Stimulated activated CD8-positive, alpha-beta memory T cell treated with anti-CD3 and anti-CD28 coated beads, Interleukin-15, amount 100 ng/mL, for 48 hours (primary cell): ENCODE measurements around the gene UPF1.

Experiments
- DNase-seq, 2 donors: peaks; one replicate each; pipeline ENCODE4 v3.0.0-alpha.2; 2020; ENCODE audit warnings: low read depth in 2 of 2

UPF1 gene

DNA sequence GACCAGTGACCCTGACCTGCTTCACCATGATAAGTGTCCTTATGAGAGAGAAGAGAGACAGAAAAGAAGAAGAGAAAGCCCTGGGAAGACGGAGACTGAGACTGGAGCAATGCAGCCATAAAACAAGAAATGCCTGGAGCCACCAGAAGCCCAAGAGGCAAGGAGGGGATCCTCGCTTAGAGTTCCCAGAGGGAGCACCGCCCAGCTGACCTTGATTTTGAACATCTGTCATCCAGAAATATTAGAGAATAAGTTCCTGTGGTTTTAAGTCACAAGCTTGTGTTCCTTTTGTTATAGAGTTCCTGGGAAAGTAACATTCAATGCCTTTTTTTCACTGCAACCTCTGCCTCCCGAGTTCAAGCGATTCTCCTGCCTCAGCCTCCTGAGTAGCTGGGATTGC, 44.0 kb downstream of the UPF1 start:
- DNase-seq: no peak

DNA sequence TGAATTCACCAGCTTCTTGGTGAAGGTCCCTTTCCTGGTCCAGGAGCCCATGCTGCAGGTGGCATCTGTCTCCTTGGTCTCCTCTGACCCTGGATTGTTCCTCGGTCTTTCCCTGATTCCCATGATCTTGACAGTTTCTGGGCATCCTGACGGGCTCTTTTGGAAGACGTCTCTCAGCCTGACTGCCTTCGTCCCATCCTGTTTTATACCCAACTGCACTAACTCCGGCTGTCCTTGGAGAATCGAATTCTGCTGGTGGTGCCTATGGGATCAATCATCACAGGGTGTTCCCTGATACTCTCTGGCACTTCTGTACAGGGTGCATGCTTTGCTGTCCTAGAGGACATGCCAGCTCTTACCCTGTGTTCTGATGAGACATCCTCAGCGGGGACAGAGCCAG, 45.1 kb downstream of the UPF1 start:
- no peak for DNase-seq

DNA sequence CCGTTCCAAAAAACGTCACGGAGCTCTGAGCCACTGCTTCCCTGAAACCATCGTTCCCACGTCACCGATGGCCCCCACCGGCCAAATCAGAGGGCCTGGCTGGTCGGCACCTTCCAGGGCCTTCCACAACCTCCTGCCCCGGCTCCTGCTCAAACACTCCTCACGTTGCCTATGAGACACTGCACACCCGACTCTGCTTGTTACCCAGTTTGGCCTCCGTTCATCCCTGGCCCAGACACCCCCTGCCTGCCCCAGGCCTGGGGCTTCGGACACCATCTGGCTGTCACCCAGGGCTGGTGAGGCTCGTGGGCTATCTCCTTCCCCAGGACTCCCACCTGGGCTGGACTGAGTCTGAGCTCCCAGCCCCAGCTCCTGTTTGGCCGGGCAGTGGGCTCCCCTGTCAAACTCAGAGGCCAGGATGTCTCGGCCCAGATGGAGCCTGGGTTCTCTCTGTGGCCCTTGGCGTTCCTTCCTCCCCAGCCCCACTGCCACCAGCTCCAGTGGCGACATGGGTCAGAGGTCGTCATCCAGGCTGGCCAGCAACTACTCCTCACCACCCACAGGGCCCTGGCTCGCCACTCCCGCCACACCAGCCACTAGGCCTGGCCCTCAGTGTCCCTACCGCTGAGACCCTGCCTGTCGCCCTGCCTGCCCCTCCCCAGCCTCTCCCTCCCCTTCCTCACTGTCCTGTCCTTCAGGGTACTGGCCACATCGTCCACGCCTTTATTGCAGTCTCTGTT, 46.5 kb downstream of the UPF1 start:
- no peak for DNase-seq

DNA sequence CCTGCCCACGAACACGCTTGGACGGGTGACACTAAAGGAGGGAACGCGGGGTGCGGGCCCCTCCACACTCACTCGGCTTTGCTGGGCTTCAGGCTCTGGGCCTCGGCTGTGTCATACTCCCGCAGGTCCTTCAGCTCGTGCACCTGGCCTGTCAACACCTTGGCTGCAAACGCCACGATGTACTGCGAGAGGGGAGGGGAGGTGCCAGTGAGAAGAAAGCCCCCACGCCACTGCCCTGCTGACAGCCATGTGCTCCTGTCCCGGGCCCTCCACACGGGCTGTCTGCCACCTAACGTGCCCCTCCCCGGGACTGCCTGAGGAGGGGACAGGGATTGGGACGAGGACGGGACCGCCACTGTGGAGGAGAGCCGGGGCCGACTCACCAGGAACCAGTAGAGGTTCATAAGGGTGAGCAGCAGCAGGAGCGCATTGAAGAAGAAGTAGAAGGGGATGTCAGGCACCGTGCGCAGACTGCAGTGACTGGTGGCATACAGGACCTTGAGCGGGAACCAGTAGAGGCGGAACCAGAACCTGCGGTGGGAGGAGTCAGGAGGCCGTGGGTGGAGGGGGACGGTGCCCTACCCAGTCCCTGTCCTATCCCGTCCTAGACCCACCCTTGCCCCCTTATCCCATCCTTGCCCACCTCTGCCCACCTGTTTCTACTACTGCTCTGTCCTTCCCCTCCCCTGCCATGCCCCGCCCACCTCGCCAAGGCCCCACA, 47.3 kb downstream of the UPF1 start:
- DNase-seq: no peak

DNA sequence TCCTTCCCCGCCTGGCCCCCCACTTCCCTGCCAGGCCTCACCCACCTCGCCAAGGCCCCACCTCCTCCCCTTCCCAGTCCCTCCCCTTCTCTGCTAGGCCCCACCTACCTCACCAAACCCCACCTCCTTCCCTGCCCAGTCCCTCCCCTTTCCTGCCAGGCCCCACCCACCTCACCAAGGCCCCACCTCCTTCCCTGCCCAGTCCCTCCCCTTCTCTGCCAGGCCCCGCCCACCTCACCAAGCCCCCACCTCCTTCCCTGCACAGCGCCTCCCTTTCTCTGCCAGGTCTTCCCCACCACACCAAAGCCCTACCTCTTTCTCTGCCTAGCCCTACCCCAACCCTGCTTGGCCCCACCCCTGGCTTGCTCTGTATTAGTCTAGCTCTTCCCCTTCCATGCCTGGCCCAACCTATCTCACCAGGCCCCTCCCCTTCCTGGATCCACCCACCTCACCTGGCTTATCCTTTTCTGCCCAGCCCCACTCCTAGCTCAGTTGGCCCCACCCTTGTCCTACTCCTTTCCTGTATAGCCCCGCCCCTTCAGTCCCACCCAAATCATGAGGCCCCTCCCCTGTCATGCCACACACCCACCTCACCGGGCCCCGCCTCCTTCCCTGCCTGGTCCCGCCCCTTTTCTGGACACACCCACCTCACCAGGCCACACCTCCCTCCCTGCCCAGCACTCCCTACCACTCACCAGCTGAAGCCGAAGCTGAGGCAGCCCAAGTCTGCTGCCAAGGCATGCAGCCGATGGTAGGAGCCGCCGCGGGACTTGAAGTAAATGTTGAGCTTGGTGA, 48.0 kb downstream of the UPF1 start:
- peak in 1 of 2 donors; percentile 26 for DNase-seq

DNA sequence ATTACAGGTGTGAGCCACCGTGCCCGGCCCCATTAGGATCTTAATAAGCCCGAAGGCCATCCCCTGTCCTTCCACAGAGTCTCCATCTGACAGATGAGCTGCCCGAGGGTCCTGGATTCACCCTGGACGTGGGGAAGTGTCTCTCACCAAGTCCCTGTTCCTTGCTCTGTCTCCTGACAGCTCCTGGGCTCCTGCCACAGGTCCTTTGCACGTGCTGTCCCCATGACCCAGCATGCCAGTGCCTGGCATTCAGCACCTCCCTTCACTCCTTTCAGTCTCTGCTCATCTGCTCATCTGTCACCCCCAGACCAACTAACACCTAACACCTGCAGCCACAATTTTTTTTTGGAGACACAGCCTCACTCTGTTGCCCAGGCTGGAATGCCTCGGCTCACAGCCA, 49.7 kb downstream of the UPF1 start:
- no peak for DNase-seq

DNA sequence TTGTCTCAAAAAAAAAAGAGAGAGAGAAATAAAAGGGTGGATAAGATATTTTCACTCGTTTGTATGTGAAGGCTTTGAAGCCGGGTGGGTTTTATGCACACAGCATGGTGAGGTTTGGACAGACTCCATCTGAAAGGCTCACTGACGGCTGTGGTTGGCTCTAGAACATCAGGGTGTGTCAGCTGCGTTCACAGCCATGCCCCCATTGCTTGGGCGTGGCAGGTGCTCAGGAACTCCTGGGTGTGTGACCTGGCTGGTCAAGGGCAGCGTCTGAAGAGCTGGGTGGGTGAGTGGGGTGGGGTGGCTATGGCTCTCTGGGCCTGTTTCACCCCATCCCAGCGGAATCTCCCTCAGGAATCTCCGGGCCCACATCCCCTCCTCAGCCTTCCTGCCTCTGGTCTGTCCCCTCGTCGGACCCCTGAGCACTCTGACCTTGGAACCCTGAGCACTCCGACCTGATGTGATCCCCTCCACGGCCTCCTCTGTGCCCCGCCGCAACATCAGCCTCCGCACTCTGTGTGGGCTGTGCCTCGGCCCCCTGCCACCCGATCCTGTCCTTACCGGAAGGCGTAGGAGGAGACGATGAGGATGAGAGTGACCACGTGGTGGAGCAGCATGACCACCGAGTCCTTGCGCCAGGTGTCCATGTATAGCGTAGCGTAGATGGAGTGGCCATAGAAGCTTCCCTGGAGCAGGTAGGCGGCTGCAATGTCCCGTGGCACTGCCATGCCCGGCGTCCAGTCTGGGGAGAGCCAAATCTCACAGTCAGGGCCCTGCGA, 52.0 kb downstream of the UPF1 start:
- no peak for DNase-seq

DNA sequence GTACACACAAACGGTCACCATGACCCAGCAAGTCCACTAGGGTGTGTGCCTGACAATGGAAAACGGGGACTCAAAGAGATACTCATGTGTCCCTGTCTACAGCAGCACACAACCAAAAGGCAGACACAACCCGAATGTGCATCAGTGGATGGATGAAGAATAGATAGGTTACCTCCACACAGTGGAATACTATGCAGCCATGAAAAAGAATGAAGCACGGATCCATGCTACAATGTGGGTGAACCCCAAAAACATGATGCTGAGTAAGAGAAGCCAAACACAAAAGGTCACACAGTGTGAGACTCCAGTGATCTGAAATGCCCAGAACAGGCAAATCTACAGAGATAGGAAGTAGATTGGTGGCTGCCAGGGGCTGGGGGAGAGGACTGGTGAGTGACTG, 55.2 kb downstream of the UPF1 start:
- no peak for DNase-seq

DNA sequence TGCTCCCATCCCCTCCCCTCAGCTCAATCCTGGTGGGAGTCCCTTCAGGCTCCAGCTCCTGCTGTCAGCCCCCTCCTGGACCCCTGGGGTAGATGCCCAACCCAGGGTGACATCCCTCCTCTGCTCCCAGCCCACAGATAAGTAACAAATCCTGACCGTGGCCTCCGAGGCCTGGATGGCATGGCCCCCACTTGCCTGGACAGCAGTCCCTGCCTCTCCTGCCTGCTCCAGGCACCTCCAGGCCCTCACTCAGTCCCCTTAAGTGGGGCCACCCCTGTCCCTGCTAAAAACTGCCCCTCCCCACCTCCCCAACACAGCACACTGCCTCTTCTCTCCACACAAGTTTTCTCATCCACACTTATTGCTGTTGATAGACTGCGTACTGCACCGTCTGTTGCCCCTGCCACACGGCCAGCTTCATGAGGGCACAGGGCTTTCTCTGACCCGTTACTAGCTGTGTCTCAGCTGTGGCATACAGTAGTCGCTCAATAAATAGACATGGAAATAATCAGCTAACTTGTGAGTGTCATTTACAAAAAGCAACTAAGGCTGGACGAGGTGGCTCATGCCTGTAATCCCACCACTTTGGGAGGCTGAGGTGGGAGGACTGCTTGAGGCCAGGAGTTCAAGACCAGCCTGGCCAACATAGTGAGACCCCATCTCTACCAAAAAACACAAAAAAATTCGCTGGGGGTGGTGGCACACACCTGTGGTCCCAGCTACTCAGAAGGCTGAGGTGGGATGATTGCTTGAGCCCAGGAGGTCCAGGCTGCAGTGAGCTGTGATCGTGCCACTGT, 58.4 kb downstream of the UPF1 start:
- DNase-seq: no peak

DNA sequence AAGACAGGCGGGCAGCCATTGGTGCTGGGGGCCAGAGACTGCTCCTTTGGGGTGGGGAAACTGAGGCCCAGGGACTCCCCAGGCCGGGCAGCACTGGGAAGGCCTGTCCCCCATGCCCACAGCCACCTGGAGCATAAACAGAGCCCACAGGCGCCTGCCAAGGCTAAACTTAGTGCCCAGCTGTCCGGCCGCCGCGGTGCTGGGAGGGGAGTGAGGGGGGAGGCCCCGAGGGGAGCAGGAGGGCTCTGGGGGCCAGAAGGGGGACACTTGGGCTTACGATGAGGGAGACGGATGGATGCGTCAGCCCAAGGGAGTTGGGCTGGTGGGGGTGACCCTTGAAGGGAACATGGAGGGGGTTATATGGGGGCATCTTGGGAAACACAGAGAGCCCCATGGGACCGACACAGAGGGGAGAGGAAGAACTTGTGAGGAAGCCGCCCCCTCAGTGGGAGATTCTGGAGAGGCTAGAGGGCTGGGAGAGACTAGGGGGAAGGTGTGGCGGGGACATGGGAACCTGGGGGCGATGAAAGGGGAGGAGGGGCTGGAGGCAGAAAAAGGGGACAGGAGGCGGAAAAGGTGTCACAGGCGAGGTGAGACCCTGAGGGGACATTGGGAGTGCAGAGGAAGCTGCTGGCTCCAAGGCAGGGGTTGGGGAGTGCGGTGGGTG, 62.0 kb downstream of the UPF1 start:
- DNase-seq: no peak

DNA sequence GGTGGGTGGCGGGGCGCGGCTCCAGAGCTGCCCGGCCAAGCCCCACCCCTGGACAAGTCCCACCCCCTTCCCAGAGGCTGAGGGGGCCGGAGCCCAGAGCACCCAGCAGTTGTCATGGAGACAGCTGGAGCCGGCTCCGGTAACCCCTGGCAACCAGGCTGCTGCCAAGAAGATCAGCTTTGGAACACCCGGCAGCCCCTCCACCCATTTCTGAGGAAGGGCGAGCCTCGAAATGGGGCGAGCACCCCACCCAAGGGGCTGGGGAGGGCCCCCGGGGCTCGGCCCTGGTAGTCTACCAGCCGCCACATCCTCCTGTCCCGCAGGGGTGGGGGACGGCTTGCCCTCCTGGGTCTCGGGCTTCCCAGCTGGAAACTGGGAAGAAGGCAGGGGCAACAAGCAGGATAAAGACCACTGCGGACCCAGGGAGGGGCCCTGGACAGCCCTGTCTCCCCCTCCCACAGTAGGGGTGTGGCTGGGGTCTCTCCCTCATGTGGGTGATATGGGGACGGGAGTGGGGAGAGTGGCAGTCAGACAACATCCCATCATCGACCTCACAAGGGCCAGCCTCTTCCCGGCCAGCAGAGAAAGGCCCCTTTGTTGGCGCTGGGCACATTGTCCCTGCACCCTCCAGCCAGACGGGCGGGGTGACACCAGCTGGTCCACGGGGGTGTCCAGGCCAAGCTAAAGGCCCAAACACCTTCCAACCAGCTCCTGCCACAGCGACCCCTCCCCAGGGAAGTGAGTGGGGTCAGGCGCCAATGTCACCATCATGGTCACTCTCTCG, 62.7 kb downstream of the UPF1 start:
- no peak for DNase-seq

DNA sequence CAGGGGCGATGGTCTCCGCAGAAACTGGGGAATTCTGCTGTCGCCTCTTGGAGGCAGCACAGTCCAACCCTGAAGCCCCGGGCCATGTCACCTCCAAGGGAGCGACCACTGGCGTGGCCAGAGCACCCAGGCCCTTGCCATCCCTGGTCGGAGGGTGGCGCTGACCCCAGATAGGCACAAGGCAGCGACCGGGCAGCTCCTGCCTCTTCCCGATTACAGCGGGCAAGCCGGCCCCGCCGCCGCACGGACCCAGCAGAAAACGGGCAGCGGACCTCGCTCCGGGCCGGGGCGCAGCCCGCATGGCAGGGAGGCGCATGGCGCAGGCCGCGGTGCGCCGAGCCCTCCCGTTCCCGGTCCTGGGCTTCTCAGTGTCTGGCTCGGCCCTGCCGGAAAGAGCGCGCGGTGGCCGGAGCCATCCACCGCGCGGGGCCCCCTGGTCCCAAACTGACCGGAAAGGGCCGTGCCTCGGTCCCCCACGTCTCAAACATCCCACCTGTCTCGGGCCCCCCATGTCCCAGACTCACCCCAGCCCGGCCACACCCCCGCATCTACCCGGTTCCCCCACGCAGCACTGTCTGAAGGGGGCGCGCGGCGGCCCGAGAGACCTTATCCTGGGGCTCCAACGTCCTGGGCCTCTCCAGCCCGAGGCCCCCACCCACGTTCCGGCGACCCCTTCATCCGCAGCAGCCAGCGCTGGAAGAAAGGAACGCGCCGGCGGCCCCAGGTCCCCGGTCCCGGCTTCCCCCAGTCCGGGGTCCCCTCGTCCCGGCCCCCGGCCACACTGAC, 63.5 kb downstream of the UPF1 start:
- DNase-seq: no peak

DNA sequence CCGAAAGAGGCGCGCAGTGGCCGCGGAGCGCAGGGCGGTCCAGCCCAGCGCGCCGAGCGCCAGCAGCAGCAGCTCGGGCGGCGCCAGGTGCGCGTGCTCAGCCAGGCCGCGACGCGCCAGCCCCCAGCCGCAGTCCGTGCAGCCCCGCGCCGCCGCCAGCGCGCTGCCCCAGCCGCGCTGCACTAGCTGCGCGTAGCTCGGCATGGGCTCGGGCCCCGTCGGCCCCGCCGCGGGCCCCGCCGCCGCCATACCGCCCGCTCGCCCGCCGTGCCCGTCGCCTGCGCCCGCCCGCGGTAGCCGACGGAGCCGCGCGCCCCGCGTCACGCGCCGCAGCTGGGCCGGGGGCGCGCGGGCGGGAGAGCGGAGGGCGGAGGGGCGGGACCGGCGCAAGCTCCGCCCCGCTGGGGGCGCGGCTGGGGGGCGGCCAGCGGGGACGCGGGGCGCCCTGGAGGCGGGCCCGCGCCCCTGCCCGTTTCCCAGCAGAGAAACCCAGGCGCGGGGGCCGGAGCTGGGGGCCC, 64.1 kb downstream of the UPF1 start, which contains the start of gene CERS1:
Gene CERS1 (minus strand): TSS at position 335 of the 518 bp plus-strand sequence. CDS start 86 bp downstream, at position 249.
- no peak for DNase-seq

DNA sequence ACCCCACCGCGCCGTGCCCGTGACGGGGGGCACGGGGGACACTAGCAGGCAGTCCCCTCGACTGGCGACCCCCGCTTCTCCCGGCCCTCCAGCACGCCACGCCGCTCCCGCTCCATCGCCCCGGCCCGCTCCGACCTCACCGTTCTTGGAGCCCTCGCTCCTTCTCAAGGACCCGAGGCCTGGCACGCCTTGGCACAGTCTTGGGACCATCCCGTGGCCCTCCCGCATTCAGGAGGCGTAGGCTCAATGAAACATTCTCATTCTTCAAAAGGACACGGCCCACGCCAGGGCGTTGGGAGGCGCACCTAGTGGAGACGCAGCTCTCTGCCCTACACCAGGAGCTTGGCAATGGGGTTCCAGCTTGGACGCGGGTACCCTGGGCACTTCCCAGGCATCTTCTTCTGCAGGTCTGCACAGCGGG, 64.7 kb downstream of the UPF1 start:
- no peak for DNase-seq

DNA sequence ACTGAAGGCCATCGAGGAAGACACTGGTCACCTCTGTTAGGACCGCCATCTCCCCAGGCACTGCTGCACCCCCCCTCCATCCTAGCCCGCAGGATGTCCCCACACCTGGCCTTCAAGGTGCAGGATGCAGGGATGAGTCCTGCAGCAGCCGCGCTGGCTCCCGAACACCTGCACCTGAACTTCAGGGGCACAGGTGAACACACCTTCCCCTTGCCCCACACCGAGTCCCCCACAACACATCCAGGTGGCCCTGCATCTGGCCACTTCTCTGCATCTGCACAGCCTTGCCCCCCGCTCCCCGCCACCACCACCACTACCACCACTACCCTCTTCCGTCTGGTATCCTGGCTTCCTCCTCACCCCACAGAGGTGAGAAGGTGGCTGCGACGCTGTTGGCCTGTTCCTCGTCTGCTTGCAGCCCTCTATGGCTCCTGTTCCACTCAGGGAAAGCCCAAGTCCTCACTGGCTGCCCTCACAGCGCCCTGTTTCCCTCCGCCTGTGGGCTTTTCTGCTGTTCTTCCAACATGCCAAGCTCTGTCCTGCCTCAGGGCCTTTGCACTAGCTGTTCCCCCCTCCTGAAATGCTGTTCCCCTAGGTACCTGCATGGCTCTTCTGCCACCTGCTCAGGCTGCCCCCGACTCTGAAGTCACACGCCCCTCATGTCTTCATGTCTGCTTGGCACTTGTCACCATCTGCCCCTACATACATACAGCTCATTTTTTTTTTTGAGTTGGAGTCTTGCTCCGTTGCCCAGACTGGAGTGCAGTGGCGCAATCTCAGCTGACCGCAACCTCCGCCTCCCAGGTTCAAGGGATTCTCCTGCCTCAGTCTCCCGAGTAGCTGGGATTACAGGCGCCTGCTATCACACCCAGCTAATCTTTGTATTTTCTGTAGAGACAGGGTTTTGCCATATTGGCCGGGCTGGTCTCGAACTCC, 65.6 kb downstream of the UPF1 start:
- no peak for DNase-seq

DNA sequence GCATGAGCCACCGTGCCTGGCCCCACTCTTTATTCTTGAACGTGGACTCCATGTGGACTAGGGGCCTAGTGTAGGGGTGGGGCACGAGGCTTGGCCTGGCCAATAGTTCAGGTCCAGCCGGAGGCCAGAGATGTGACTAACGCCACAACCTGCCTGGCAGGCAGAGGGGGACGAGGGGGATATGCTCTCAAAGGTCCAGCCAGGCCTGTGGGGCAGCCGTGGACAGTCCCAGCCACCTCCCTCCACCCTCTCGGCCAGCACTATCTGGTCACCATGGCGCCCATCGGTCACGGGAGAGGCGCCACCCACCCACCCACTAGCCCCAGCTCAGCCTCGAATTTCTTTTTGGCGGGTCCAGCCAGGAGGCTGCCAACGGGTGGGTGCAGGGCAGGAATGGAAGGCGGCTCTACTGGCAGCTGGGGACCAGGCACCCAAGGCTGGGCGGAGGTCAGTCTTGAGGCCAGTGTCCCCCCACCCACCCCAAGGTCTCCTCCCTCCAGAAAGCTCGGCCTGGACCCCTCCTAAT, 66.4 kb downstream of the UPF1 start:
- DNase-seq: no peak
